Esophagus squamous epithelium (tissue), 5 donors: ENCODE measurements around the gene MAPRE3. TPM values are rescaled to one million over a fixed set of nuclear protein-coding genes. Genes with fewer than 3 reads are reported as not detected.

ENCODE experiments used
- DNase-seq: peaks from one replicate; lab custom pipeline; 2025; lab: John Stamatoyannopoulos, UW
- H3K27ac ChIP-seq, 4 donors: fragments of 200-600 bp; sonication (generic); one replicate each; pipeline ENCODE4 v1.5.1; 2016 to 2019; ENCODE audit warnings: mild to moderate bottlenecking in 1 of 4
- H3K27me3 ChIP-seq, 4 donors: fragments of 200-600 bp; sonication (generic); 1 replicate in 3 of 4; 2 replicates in 1 of 4; pipeline versions ENCODE4 v1.5.1 to v1.6.0; 2017 to 2021; ENCODE audit warnings: antibody characterized with exemption in 1 of 4
- H3K36me3 ChIP-seq, 3 donors: fragments of 200-600 bp; sonication (generic); one replicate each; pipeline ENCODE4 v1.5.1; 2016 to 2019
- H3K4me1 ChIP-seq, 3 donors: fragments of 200-600 bp; sonication (generic); one replicate each; pipeline ENCODE4 v1.5.1; 2017 to 2019
- H3K4me3 ChIP-seq, 4 donors: fragments of 200-600 bp; sonication (generic); 1 replicate in 3 of 4; 2 replicates in 1 of 4; pipeline ENCODE4 v1.5.1; 2016 to 2019; ENCODE audit warnings: mild to moderate bottlenecking in 2 of 4, moderate library complexity in 1 of 4
- H3K9me3 ChIP-seq, 3 donors: fragments of 200-600 bp; sonication (generic); one replicate each; pipeline ENCODE4 v1.5.1; 2016 to 2019
- POLR2A ChIP-seq, 4 donors: fragments of 450-650 bp; IDR thresholded peaks; one replicate each; pipeline ENCODE4 v1.6.1; 2017; ENCODE audit warnings: antibody characterized with exemption in 4 of 4, mild to moderate bottlenecking in 4 of 4, moderate library complexity in 3 of 4
- WGBS, 2 donors: methylation state at CpG; one replicate each; pipeline ENCODE4 v1.1.5; 2018; 5-methylcytosine and 5-hydroxymethylcytosine counted together
- intact Hi-C: fragments of 100-400 bp; cut with DNase I; formaldehyde crosslinking; loops from one replicate; pipeline ENCODE4 v1.15.0; 2022
- total RNA-seq, 4 donors: library from RNA; depleted of rRNA; stranded (reverse); fragments of >200 nt; gene quantifications; one replicate each; pipeline ENCODE4 v1.1.0, GENCODE V29; 2016
- TF ChIP-seq, protein P1 (sequence below), 6 experiments: fragments of 450-650 bp in 4 of 6; fragments of 200-600 bp in 2 of 6; sonication (generic) in 2 of 6; IDR thresholded peaks; one replicate each; pipeline ENCODE4 v1.5.1; 2016 to 2019; ENCODE audit warnings: antibody characterized with exemption in 6 of 6, mild to moderate bottlenecking in 4 of 6, moderate library complexity in 4 of 6
- donor health status: DM: yes; HTN: yes; CAD: no.

Gene MAPRE3
- total RNA-seq, 4 donors from 2014 or later: 4.4 to 7.6 (median 5.2) TPM

DNA sequence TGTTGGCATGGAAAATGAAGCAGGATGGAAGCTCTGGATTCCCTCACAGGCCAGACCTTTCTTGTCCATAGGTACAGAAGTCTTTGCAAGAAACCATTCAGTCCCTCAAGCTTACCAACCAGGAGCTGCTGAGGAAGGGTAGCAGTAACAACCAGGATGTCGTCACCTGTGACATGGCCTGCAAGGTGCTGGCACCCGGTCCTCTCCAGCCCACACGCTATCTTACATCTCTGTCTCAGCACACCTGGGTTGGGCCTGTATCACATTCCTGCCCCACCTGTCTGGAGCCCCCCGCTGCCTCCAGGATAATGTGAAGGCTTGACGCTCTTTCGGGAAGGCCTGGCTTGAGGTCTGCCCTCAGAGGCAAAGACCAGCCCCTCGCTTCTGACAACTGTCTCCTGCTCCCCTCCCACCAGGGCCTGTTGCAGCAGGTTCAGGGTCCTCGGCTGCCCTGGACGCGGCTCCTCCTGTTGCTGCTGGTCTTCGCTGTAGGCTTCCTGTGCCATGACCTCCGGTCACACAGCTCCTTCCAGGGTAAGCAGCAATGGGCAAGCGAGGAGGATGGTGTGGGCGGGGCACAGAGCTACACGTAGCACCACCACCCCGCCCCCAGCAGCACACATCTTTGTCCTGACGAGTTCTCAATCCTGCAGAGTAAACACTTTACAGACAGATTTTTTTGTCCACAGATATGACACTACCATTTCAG is 68.3 kb downstream of the MAPRE3 start:
- intact Hi-C loops: no loop called here
- Histone ChIP-seq H3K4me3 (no peak overlapping the region), H3K27me3 (no peaks in the 10 kb centered on the region), H3K4me1 (peaks cover 5 to 16% (median 9%) of the 10 kb centered on the region in 3 donors), H3K27ac (no peak overlapping the region), H3K36me3 (peaks cover 54 to 74% (median 63%) of the 10 kb centered on the region in 3 donors), H3K9me3 (no peaks in the 10 kb centered on the region)
- TF ChIP-seq POLR2A (IDR thresholded peaks at IDR 0.05): no peak
- TF ChIP-seq, protein P1, sequence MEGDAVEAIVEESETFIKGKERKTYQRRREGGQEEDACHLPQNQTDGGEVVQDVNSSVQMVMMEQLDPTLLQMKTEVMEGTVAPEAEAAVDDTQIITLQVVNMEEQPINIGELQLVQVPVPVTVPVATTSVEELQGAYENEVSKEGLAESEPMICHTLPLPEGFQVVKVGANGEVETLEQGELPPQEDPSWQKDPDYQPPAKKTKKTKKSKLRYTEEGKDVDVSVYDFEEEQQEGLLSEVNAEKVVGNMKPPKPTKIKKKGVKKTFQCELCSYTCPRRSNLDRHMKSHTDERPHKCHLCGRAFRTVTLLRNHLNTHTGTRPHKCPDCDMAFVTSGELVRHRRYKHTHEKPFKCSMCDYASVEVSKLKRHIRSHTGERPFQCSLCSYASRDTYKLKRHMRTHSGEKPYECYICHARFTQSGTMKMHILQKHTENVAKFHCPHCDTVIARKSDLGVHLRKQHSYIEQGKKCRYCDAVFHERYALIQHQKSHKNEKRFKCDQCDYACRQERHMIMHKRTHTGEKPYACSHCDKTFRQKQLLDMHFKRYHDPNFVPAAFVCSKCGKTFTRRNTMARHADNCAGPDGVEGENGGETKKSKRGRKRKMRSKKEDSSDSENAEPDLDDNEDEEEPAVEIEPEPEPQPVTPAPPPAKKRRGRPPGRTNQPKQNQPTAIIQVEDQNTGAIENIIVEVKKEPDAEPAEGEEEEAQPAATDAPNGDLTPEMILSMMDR (IDR thresholded peaks at IDR 0.05): no peak
- 82 to 89% methylated on average over 11 to 13 of the region's 17 CpGs for WGBS, 2 donors
- no peak for DNase-seq

DNA sequence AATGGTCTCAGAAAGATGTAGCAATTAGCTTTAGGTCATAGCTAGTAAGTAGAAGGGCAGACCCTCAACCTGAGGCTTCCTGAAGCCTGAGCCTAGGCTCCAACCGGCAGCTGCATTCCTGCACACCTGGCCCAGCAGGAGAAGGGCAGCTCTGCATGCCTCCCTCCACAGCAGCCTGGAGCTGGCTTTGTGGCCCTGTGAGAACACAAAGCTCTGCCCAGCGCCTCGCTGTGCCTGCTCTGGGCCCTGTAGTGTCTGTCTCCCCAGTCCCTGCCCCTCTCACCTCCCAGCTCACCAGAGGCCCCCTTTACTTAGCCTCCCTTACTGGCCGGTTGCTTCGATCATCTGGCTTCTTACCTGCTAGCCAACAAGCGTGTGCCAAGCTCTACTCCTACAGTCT is 69.0 kb downstream of the MAPRE3 start:
- Histone ChIP-seq H3K4me3 (no peak overlapping the region), H3K36me3 (peaks cover 54 to 74% (median 63%) of the 10 kb centered on the region in 3 donors), H3K9me3 (no peaks in the 10 kb centered on the region), H3K4me1 (peaks cover 0 to 10% (median 3%) of the 10 kb centered on the region in 3 donors), H3K27me3 (no peaks in the 10 kb centered on the region), H3K27ac (no peak overlapping the region)
- no peak for DNase-seq
- intact Hi-C loops: no loop called here
- WGBS, 2 donors: 92 to 100% methylated on average over 1 to 2 of the region's 6 CpGs
- TF ChIP-seq, protein P1 (IDR thresholded peaks at IDR 0.05): no peak
- TF ChIP-seq POLR2A (IDR thresholded peaks at IDR 0.05): no peak

DNA sequence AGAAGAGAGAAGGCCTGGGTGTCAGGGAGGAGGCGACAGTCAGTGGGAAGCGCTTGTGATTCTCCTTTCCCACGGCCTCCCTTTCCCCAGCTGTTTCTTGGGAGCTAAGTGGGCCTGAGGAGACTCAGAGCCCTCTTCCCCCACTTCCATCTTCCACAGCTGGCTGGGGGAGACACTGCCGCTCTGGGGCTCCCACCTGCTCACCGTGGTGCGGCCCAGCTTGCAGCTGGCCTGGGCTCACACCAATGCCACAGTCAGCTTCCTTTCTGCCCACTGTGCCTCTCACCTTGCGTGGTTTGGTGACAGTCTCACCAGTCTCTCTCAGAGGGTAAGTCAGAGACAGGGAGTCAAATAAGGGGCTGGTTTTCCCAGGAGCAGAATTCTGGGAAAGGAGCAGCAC is 69.4 kb downstream of the MAPRE3 start:
- no peak overlapping the region for H3K4me3 ChIP-seq
- no peaks in the 10 kb centered on the region for H3K9me3 ChIP-seq
- peaks cover 0 to 6% (median 0%) of the 10 kb centered on the region in 3 donors for H3K4me1 ChIP-seq
- DNase-seq: no peak
- WGBS, 2 donors: 94 to 100% methylated on average over 4 to 5 of the region's 7 CpGs
- no peak overlapping the region for H3K27ac ChIP-seq
- peaks cover 54 to 71% (median 63%) of the 10 kb centered on the region in 3 donors for H3K36me3 ChIP-seq
- intact Hi-C loops: no loop called here
- TF ChIP-seq, protein P1 (IDR thresholded peaks at IDR 0.05): no peak
- TF ChIP-seq POLR2A (IDR thresholded peaks at IDR 0.05): no peak
- no peaks in the 10 kb centered on the region for H3K27me3 ChIP-seq

DNA sequence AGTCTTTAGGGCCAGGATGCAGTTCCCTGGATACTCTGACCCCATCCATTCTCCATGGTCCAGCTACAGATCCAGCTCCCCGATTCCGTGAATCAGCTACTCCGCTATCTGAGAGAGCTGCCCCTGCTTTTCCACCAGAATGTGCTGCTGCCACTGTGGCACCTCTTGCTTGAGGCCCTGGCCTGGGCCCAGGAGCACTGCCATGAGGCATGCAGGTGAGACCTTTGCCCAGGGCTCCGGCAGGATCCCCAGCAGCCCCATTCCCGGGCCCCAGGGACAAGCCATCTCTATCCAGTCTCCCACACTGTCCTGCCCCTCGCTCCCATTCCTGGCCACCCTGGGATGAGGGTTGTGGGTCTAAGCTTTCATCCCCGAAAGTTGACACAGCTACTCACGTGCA is 69.8 kb downstream of the MAPRE3 start:
- TF ChIP-seq POLR2A (IDR thresholded peaks at IDR 0.05): no peak
- TF ChIP-seq, protein P1 (IDR thresholded peaks at IDR 0.05): no peak
- Histone ChIP-seq H3K9me3 (no peaks in the 10 kb centered on the region), H3K27me3 (no peaks in the 10 kb centered on the region), H3K27ac (no peak overlapping the region), H3K4me1 (peaks cover 0 to 1% (median 0%) of the 10 kb centered on the region in 3 donors), H3K4me3 (no peak overlapping the region), H3K36me3 (peaks cover 49 to 67% (median 60%) of the 10 kb centered on the region in 3 donors)
- DNase-seq: no peak
- 92 to 94% methylated on average over 5 to 8 of the region's 8 CpGs for WGBS, 2 donors
- intact Hi-C loops: no loop called here

DNA sequence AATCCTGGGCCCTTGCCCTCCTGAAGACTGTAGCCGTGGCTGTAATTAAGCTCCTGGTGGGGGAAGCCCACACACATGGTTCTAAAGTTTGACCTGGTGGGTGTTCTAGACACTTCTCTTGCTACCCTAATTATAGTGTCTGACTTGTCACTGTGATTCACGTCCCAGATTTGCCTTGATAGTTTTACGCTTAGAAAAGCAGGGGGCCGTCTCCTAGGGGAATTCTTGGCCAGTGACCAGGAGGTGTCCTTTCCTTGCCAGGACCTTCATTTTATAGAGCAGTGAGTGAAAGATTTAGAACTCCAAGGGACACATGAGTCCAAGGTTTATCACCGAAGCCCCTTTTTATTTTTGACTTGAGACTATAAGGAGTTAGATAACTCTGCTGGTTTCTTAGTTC is 71.3 kb downstream of the MAPRE3 start:
- H3K4me1 ChIP-seq: no peaks in the 10 kb centered on the region
- WGBS, 2 donors: 49 to 79% methylated on average over 5 of the region's 5 CpGs
- H3K4me3 ChIP-seq: no peak overlapping the region
- TF ChIP-seq POLR2A (IDR thresholded peaks at IDR 0.05): no peak
- TF ChIP-seq, protein P1 (IDR thresholded peaks at IDR 0.05): no peak
- no peaks in the 10 kb centered on the region for H3K9me3 ChIP-seq
- no peaks in the 10 kb centered on the region for H3K27me3 ChIP-seq
- intact Hi-C loops: no loop called here
- no peak overlapping the region for H3K27ac ChIP-seq
- DNase-seq: no peak
- peaks cover 39 to 52% (median 45%) of the 10 kb centered on the region in 3 donors for H3K36me3 ChIP-seq
